Ishikawa (cell line): Measurements from ENCODE around the gene EDN2.

Experiments used
- RAD21 ChIP-seq: IDR thresholded peaks from 2 replicates; pipeline ENCODE4 v1.6.1; 2012; ENCODE audit warnings: low read depth
- TAF1 ChIP-seq: IDR thresholded peaks from 2 replicates; pipeline ENCODE4 v1.6.1; 2012; ENCODE audit warnings: low read depth, mild to moderate bottlenecking
- YY1 ChIP-seq: IDR thresholded peaks from 2 replicates; pipeline ENCODE4 v1.6.1; 2012; ENCODE audit warnings: low read depth
- TF ChIP-seq, protein P1 (sequence below): IDR thresholded peaks from 2 replicates; pipeline ENCODE4 v1.6.1; 2012

- no peak for TF ChIP-seq RAD21
- TF ChIP-seq, protein P1, sequence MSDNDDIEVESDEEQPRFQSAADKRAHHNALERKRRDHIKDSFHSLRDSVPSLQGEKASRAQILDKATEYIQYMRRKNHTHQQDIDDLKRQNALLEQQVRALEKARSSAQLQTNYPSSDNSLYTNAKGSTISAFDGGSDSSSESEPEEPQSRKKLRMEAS: no peak
- no peak for TF ChIP-seq TAF1
- TF ChIP-seq YY1: no peak
These were observed 44.5 kb upstream of the EDN2 start for GRCh38 chr1:41528726-41529605.
